Left renal cortex interstitium (tissue), 4 donors: Measurements from ENCODE around the gene METTL16. TPM values are rescaled to one million over a fixed set of nuclear protein-coding genes. Genes with fewer than 3 reads are reported as not detected.
A peak's percentile ranks its signal among the peaks of the same experiment; 100 is the strongest.

Experiments
- DNase-seq, 4 donors: peaks; one replicate each; pipeline ENCODE4 v3.0.0-alpha.2; 2013; ENCODE audit warnings: low read depth in 4 of 4, low spot score in 2 of 4, missing footprints in 1 of 4
- polyA plus RNA-seq, 4 donors: library from polyadenylated mRNA; unstranded; fragments of 120-200 nt; gene quantifications; one replicate each; pipeline ENCODE4 v1.2.1, GENCODE V29; 2013; ENCODE audit not compliant: insufficient read length in 4 of 4

Gene METTL16
- polyA plus RNA-seq, 4 donors: 36.1 to 39.2 (median 37.8) TPM

DNA sequence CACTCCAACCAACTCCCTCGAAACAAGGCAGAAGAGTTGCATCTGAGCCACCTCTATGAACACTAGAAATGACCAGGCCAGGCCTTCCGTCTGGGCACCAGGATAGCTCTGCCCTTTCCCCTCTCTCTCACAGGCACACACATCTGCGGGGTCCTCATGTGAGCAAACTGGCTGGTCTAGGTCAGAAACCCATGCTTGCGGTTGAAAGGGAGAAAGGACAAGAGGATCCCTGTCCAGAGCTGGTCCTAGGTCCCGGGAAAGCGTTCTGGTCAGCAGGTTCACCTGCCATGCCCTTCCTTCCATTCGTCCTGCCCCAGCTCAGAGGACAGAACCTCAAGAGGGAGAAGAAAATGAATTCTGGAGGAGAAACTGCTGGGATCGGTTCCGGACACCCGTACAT is 113.5 kb downstream of the METTL16 start:
- DNase-seq: no peak

DNA sequence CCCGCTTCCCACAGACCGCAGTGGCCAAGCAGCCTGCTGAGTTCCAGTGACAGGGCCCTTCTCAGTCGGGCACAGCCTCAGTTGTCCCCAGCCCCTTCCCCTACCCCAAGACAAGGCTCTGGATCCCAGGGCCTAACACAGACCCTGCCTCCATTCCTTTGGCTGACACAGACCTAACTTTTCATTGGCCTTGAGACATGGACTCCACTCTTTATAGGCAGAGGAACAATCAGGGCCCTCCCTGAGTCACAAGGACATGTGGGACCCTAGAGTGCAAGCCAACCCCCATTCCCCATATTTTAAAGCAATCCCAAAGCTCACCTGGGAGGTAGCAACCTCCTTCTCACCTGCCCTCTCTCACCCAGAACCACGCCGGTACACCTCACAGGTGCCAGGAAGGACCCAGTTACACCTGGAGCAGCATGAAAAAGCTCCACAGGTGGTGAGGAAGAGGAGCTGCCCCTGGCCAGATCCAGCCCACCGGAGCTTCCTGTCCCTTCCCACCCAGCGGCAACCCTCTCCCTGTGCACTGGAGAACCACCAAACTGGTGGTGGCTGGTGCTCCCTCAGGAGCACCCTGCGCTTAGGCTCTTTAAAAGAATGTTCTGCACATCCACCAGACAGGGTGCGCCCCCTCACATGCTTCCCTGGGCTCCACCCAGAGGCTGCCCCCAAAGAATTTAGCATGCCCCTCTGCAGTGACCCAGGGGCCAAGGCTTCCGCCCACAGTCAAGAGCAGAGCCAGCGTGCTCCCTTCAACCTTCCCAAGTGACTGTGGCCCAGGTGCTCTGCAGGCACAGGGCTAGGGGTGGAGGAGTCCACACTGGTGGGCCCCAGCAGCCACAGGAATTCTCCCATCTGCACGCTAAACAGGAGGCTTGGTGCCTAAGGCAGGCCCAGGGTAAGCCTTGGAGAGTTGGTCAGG is 114.2 kb downstream of the METTL16 start:
- DNase-seq: no peak

GRCh38 chr17:2396568-2397246 is 115.0 kb downstream of the METTL16 start:
- peak in 2 of 4 donors; percentile 85 to 89 for DNase-seq

DNA sequence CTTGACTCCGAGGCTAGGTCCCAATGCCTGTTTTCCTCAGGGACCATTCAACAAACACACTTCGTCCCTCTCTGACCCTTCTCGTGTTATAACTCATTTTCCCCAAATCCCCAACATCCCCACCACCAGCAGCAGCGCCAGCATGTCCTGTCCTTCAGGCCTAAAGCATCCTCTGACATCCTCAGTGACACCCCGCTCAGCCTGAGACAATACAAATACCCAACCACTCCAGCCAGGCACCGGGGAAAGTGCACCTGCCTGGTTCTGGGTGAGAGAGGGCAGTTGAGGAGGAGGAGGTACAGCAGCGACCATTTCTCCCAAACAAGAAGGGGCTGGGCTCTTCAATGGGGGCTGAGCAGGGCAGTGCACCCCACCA is 115.5 kb downstream of the METTL16 start:
- no peak for DNase-seq

DNA sequence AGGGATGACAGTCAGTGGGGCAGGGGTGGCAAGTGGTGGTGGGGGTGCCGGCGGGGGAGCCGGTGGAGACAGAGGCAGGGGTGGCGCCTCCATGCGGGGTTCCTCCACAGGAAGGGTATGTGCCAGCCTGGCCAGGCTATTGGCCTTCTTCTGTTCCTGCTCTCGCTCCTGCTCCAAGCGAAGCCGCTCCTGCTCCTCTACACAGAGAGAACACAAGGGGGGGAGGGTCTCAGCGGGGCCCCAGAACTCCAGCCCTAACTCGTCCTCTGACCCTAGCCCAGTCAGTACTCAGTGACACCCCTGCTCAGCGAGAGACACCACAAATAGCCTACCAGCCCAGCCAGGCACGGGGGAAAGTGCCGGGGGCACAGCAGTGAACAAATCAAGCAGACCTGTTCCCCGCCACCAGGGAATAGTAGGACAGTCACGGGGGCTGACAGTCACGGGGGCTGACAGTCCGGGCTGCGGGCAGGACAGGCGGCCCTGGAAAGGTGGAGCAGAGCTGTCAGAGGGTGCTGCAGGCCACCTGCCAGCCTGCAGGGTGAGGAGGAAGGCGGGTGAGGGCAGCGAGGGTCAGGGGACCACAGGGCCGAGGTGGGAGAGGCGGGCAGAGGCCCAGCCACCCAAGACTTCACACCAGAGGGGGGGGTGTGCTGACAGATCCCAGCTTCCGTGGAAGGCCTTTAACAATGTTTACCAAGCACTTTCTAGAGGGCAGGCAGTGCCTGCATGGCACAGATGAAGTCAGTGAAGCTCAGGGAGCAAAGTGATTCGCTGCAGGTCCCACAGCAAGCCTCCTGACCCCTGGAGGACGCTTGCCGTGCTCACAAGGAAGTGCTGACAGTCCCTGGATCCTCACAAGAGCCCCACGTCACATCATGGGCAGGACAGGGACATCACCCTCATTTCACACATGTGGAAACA is 116.2 kb downstream of the METTL16 start:
- DNase-seq: no peak

DNA sequence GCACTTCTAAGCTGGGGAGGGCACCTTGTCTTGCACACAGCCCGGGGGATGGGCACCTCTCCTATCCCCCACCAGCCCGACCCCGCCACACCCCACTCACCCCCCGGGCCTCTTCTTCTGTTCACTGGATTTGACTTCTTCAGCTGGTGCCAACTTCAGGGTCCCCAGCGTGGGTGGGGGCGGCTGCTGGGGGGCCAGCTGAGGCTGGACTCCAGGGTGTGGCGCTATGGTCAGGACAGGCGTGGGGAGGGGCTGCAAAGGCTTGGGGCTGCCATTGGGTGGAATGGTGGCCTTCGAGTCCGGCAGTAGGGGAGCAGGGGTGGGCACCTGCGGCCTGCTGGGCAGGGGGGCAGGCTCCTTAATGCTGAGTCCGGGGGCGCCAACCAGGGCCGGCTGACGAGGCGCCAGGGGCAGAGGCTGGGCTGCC is 116.9 kb downstream of the METTL16 start:
- no peak for DNase-seq

DNA sequence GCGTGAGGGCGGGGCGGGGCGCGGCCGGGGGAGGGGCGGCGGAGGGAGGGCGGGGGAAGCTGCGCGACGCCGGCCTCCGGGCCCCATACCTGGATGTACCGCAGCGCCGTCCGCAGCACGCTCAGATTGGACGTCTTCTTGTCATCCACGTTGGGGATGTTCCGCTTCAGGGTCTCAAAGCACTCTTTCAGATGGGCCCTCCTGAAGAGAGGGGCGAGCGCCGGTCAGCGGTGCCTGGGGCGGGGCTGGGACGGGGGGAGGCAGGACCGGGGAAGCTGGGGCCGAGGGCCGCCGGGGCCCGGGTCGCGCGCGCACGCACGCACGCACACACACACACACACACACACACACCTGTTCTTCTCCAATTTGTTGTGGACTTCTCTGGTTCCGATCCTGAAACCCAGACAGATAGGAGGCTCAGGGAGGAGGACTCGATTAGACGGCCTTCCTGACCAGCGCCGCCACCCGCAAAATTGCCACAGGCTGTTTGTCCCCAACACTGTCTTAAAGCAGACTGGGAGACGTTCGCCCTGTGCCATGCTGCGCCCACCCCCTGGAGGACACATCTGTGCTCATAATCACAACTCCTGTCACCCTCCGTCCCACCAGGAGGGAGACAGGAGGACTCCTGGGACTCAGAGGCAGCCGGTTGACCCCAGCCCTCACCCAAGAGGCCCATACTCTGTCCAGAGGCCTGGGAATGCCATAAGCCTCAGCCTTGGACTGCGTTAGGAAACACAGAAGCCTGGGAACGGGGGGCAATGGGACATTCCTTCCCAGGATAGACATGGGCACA is 117.5 kb downstream of the METTL16 start:
- DNase-seq: no peak

GRCh38 chr17:2393174-2393953 is 118.3 kb downstream of the METTL16 start:
- peak in 2 of 4 donors; percentile 72 to 73 for DNase-seq

DNA sequence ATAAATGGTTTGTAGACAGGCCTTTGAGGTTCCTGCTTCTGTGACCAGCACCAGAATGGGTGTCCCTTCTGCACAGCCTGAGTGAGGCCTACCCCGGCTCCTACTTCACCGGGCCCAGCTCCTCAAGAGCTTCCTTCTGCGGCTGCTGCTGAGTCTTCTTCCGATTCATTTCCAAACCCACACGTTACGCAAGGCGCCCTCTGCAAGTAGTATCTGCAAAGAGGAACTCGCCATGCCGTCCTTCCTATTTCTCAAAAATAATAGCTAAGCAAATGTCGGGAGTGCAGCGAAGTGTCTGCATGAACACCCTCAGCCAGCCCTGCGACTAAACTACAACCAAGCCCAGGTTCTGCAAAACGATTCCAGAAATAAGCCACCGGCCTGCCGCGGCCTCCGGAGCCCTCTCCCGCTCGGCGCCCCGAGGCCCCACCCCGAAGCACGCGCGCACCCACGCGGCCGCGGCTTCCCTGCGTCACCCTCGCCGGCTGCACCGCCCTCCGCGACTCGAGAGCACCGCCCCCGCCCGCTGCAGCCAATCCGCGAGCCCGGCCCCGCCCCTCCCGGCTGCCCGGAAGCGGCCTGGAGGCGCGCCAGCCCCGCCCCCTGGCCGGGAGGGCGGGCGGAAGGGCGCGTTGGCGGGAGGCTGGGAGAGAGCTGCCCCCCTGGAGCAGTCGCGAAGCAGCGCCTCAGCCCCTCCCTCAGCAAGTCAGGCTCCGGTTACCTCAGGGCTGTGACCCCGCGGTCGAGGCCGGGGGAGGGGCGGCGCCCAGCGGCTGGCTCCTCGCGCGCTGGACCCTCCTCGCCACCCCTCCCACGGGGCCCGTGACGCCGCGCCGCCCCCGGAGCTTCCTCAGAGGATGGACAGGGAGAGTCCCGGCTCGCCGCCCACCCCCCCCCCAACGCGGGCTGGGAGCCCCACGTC is 119.2 kb downstream of the METTL16 start:
- DNase-seq: peak in 2 of 4 donors; percentile 79 to 90

GRCh38 chr17:2391597-2392251 is 120.0 kb downstream of the METTL16 start:
- DNase-seq: no peak

DNA sequence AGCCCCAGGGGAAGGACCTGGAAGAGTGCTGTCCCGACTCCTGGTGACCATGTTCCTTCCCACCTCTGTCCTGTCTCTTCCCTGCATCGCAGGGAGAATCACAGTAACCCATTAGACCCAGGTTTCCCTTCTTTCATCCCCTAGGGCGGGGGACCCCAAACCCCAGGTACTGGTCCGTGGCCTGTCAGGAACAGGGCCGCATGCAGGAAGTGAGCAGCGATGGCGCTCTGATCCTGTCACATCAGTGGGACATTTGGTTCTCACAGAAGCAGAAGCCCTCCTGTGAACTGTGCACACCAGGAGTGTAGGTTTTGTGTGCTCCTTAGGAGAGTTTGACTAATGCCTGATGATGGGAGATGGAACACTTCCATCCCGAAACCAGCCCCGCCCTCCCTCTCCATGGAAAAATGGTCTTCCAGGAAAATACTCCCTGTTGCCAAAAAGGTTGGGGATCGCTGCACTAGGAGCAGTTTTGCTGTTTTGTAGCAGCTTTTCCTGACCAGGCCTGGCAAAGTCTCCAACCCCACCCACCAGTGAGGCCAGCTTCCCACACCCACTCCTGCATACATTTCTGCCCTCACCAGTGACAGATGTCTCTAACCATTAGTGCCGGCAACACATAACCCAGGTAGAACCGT is 121.4 kb downstream of the METTL16 start:
- no peak for DNase-seq

GRCh38 chr17:2388683-2389055 is 123.0 kb downstream of the METTL16 start:
- no peak for DNase-seq

- no peak for DNase-seq
These were observed 123.5 kb downstream of the METTL16 start for GRCh38 chr17:2388020-2388682.

- no peak for DNase-seq
These were observed 124.3 kb downstream of the METTL16 start for GRCh38 chr17:2387086-2388019.

DNA sequence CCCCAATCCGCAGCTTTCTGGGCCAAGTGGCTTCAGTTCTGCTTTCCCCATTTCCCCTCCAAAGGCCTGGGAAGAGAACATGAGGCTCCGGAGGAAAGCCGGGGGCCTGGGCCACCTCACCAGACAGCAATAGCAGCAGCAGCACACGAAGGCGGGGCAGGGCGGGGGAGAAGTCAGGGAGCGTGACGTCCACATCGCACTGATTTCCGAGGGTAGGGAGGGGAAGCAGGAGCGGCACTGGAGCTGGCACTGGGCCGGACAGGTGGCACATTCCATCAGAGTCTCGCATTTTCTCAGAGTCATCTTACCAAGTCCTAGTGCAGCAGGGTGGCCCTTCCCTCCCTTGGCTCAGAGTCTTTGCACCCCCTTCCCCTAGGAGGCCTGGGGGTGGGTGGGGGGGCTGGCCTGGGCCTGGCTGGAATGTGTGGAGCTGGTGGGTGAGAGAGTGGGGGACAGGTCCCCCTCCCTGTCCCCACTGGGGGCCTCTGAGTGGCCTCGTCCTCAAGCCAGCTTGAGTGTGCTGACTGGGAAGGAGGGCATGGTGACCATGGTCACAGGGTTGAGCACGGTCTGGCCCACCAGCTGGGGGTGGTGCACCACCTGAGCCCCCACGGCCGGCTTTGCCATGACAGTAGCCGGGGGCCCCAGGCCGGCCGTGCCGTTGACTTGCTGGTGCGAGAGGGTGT is 125.1 kb downstream of the METTL16 start:
- DNase-seq: peak in 1 of 4 donors; percentile 80
